H1 (cell line): Measurements from ENCODE around the gene PPP2R3B.
A peak's percentile ranks its signal among the peaks of the same experiment; 100 is the strongest.

ENCODE experiments used
- CTBP2 ChIP-seq: IDR thresholded peaks from 2 replicates; pipeline ENCODE4 v1.7.0; 2011; ENCODE audit warnings: borderline replicate concordance, mild to moderate bottlenecking, moderate library complexity, mixed read lengths, low read length; ENCODE audit not compliant: insufficient read depth, insufficient read length
- CTCF ChIP-seq, 3 experiments: IDR thresholded peaks; 1 replicate in 2 of 3; 2 replicates in 1 of 3; pipeline versions ENCODE4 v1.5.1 to v1.6.1; 2011; ENCODE audit warnings: low read length in 3 of 3, mild to moderate bottlenecking in 3 of 3, inconsistent platforms in 2 of 3, low read depth in 1 of 3, moderate library complexity in 1 of 3; ENCODE audit not compliant: insufficient read depth in 1 of 3; ENCODE audit errors: control extremely low read depth in 1 of 3
- POLR2A ChIP-seq, 2 experiments: IDR thresholded peaks; 1 replicate in 1 of 2; 2 replicates in 1 of 2; pipeline ENCODE4 v1.6.1; 2011; ENCODE audit warnings: low read depth in 2 of 2, low read length in 2 of 2, mild to moderate bottlenecking in 2 of 2; ENCODE audit errors: control extremely low read depth in 1 of 2
- USF2 ChIP-seq: IDR thresholded peaks from 2 replicates; pipeline ENCODE4 v1.6.1; 2011; ENCODE audit warnings: low read length, improper control_type of control experiment
- ZNF274 ChIP-seq: IDR thresholded peaks from 2 replicates; pipeline ENCODE4 v1.7.0; 2012; ENCODE audit warnings: low read length, borderline replicate concordance; ENCODE audit errors: extremely low read depth

- TF ChIP-seq CTBP2, result no peak
- TF ChIP-seq POLR2A (IDR thresholded peaks at IDR 0.05; ENCODE audit: control extremely low read depth in 1 of 2, low read depth in 2 of 2, low read length in 2 of 2), result peak in 1 of 2 experiments; percentile 15; a peak in 1 of 3 replicates
- no peak for TF ChIP-seq CTCF (IDR thresholded peaks at IDR 0.05; ENCODE audit: control extremely low read depth in 1 of 3, insufficient read depth in 1 of 3, low read depth in 1 of 3, low read length in 3 of 3)
- TF ChIP-seq USF2, result no peak
- TF ChIP-seq ZNF274, result no peak
These were observed 17.7 kb downstream of the PPP2R3B start for GRCh38 chrX:368811-369562.
